ENCODE results near the gene SLCO3A1.

The SLCO3A1 gene

DNA sequence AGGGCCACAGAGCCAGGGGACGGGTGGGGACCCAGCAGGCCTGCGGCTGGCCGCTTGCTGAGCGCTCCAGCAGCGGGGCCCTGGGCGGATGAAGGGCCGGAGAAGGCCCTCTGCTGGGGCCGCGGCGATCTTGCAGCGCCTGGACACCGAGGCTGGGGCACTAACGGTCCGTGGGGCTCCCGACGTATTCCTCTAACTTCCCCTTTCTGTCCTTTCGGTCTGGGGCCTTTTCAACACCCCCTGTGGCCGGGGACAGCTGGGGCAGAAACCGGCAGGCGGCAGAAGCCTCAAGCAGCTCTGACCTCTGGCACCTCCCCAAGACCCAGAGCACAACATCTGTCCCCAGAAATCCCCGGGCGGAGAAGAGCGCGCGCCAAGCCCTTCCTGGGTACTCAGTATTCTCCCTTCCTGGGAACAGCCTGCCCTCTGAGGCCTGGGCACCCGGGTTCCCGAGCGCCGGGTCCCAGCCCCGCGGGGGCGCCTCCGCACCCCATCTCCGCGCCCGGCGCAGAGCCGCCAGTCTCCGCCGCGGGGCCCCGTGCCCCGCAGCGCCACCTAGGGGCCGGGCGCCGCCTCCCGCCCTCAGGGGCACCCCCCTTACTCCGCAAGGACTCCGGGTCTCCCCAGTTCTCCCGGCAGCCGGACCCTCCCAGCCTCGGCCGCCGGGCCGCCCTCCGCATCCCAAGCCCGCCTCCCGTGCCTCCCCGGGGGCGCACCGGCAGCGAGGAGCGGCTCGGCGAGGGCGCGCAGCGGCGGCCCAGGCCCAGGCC is 582 bp upstream of the SLCO3A1 start:
- DNase-seq, result peak; percentile 87
- Mint-ChIP-seq H3K36me3 (ENCODE audit: low read depth) (no peaks in the 10 kb centered on the region), H3K4me1 (ENCODE audit: low read depth) (peaks cover 59% of the 10 kb centered on the region), H3K27me3 (no peaks in the 10 kb centered on the region), H3K9me3 (peaks cover 2% of the 10 kb centered on the region), H3K27ac (peak overlapping the region; percentile 82), H3K4me3 (peak overlapping the region; percentile 80)

DNA sequence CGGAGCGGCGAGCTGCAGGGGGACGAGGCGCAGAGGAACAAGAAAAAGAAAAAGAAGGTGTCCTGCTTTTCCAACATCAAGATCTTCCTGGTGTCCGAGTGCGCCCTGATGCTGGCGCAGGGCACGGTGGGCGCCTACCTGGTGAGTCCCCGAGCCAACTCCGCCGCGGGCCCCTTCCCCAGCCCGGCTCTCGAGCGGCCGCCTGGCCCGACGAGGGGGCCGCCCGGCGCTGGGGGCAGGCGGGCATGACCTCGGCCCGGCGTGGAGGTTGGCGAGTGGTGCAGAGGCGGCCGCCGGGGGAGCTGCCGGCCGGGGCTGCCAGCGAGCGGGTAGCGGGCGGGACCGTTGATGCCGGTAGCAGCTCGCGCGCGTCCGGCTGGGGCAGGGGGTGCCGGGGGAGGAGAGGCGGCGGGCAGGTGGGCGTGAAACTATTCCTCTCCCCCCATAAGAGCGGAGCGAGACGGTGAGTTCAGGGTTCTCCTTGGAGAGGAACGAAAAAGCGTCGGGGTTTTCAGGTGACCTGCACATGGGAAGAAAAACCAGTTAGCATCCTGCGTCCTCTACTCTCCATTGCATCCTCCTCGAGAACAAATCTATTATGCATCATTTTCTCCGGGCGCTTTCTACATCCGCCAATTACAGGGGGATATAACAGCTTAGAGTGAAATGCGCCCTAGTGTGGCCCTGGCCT is 585 bp downstream of the SLCO3A1 start:
- peaks cover 71% of the 10 kb centered on the region for H3K4me1 Mint-ChIP-seq (ENCODE audit: low read depth)
- no peaks in the 10 kb centered on the region for H3K27me3 Mint-ChIP-seq

DNA sequence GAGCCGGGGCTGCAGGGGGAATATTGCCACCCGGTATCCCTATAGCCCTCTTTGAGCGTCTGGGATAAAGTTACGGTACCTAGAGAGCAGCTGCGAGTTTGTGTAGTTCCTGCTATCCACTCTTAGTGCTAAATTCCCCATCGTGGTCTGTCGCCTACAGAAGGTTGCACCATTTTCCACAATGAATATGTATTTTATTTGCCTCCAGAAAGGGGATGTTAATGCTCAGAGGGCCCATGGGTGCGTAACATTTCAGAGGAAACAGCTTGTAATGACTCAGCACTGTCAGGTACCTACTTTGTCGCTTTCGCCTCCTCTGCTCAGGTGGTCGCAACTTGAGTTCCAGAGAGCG is 1.1 kb downstream of the SLCO3A1 start:
- H3K9me3 Mint-ChIP-seq, result peaks cover 2% of the 10 kb centered on the region
- no peaks in the 10 kb centered on the region for H3K36me3 Mint-ChIP-seq (ENCODE audit: low read depth)
- DNase-seq, result no peak
- peak overlapping the region; percentile 75 for H3K4me3 Mint-ChIP-seq
- no peaks in the 10 kb centered on the region for H3K27me3 Mint-ChIP-seq
- H3K4me1 Mint-ChIP-seq (ENCODE audit: low read depth), result peaks cover 70% of the 10 kb centered on the region
- peak overlapping the region; percentile 79 for H3K27ac Mint-ChIP-seq

More for the DNA sequence above, 585 bp downstream of the SLCO3A1 start:
- Mint-ChIP-seq H3K4me3 (peak overlapping the region; percentile 75), H3K9me3 (peaks cover 2% of the 10 kb centered on the region), H3K36me3 (ENCODE audit: low read depth) (no peaks in the 10 kb centered on the region), H3K27ac (peak overlapping the region; percentile 79)
- DNase-seq, result peak; percentile 66

DNA sequence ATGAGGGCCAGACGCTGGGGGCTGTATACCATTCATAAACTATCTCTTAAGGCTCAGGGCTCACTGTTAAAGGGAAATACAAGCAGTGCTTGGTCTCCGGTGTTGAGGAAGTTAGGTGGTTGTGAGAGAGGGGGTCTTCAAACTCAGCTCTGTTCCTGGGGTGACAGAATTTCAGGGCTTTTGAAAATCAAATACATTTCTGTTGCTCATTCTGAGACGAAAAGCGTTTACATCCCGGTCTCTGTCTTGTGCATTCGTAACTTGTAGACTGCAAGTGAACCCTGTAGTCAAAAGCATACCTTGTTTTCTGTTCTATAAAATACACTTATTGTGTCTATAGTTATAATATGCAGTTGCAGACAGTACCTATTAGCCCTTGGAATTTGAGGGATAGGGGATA is 1.7 kb downstream of the SLCO3A1 start:
- no peak for DNase-seq
- Mint-ChIP-seq H3K4me3 (peak overlapping the region; percentile 75), H3K4me1 (ENCODE audit: low read depth) (peaks cover 70% of the 10 kb centered on the region), H3K36me3 (ENCODE audit: low read depth) (no peaks in the 10 kb centered on the region), H3K27ac (peak overlapping the region; percentile 79), H3K9me3 (no peaks in the 10 kb centered on the region), H3K27me3 (no peaks in the 10 kb centered on the region)

GRCh38 chr15:91855684-91856489 is 2.4 kb downstream of the SLCO3A1 start:
- Mint-ChIP-seq H3K36me3 (ENCODE audit: low read depth) (no peaks in the 10 kb centered on the region), H3K4me3 (no peak overlapping the region), H3K27ac (peak overlapping the region; percentile 18), H3K27me3 (no peaks in the 10 kb centered on the region), H3K9me3 (no peaks in the 10 kb centered on the region), H3K4me1 (ENCODE audit: low read depth) (peaks cover 74% of the 10 kb centered on the region)
- DNase-seq, result no peak

DNA sequence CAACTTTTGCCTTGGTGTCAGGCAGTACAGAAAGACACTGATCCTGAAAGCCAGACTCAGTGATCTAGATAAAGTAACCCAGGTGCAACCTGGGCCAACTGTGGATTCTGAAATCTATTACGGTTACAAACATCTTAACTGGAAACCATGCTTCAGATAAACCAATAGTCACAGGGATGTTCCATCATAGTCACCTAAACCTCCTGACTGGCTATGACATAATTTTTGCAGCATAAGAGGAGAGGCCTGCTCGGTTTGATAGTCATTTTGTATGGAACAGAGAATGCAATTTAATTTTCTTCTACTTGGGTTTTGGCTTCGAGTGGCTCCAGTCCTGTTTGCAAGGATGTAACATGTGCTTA is 3.7 kb downstream of the SLCO3A1 start:
- peak overlapping the region; percentile 71 for H3K27ac Mint-ChIP-seq

GRCh38 chr15:91857772-91858171 is 4.3 kb downstream of the SLCO3A1 start:
- H3K27ac Mint-ChIP-seq, result peak overlapping the region; percentile 71
- no peaks in the 10 kb centered on the region for H3K9me3 Mint-ChIP-seq
- H3K4me3 Mint-ChIP-seq, result no peak overlapping the region
- no peak for DNase-seq
- H3K27me3 Mint-ChIP-seq, result no peaks in the 10 kb centered on the region
- peaks cover 72% of the 10 kb centered on the region for H3K4me1 Mint-ChIP-seq (ENCODE audit: low read depth)
- no peaks in the 10 kb centered on the region for H3K36me3 Mint-ChIP-seq (ENCODE audit: low read depth)

More for the DNA sequence above, 3.7 kb downstream of the SLCO3A1 start:
- Mint-ChIP-seq H3K27me3 (no peaks in the 10 kb centered on the region), H3K4me3 (no peak overlapping the region), H3K36me3 (ENCODE audit: low read depth) (no peaks in the 10 kb centered on the region), H3K9me3 (no peaks in the 10 kb centered on the region), H3K4me1 (ENCODE audit: low read depth) (peaks cover 72% of the 10 kb centered on the region)
- DNase-seq, result no peak

DNA sequence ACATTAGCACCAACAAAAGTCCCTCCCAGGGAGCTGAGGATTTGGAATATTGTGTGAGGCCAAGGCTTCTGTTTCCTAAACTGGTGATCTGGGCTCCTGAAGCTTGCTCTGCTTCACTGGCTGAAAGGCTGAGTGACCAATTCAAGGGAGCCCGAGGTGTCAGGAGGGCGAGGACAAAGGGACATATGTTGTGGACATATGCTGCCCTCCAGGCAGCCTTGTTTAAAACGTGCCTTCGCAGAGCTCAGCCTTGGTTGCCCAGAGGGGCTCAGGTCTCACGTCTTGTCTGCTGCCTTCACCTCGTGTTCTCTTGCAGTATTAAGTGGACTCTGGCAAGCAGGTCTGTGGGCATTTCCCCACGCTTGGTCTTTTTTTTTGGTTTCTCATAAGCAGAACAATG is 7.0 kb downstream of the SLCO3A1 start:
- peaks cover 80% of the 10 kb centered on the region for H3K4me1 Mint-ChIP-seq (ENCODE audit: low read depth)
- no peaks in the 10 kb centered on the region for H3K27me3 Mint-ChIP-seq
- no peak for DNase-seq
- no peaks in the 10 kb centered on the region for H3K36me3 Mint-ChIP-seq (ENCODE audit: low read depth)
- H3K9me3 Mint-ChIP-seq, result no peaks in the 10 kb centered on the region
- H3K27ac Mint-ChIP-seq, result no peak overlapping the region
- no peak overlapping the region for H3K4me3 Mint-ChIP-seq

- H3K9me3 Mint-ChIP-seq, result no peaks in the 10 kb centered on the region
- H3K36me3 Mint-ChIP-seq (ENCODE audit: low read depth), result no peaks in the 10 kb centered on the region
- DNase-seq, result no peak
- no peak overlapping the region for H3K27ac Mint-ChIP-seq
- no peaks in the 10 kb centered on the region for H3K27me3 Mint-ChIP-seq
- no peak overlapping the region for H3K4me3 Mint-ChIP-seq
- peaks cover 81% of the 10 kb centered on the region for H3K4me1 Mint-ChIP-seq (ENCODE audit: low read depth)
Observed at GRCh38 chr15:91861223-91861622, 7.7 kb downstream of the SLCO3A1 start.

GRCh38 chr15:91862891-91863504 is 9.5 kb downstream of the SLCO3A1 start:
- Mint-ChIP-seq H3K4me3 (no peak overlapping the region), H3K36me3 (ENCODE audit: low read depth) (no peaks in the 10 kb centered on the region), H3K27ac (no peak overlapping the region), H3K4me1 (ENCODE audit: low read depth) (peaks cover 80% of the 10 kb centered on the region), H3K9me3 (no peaks in the 10 kb centered on the region), H3K27me3 (no peaks in the 10 kb centered on the region)
- no peak for DNase-seq

DNA sequence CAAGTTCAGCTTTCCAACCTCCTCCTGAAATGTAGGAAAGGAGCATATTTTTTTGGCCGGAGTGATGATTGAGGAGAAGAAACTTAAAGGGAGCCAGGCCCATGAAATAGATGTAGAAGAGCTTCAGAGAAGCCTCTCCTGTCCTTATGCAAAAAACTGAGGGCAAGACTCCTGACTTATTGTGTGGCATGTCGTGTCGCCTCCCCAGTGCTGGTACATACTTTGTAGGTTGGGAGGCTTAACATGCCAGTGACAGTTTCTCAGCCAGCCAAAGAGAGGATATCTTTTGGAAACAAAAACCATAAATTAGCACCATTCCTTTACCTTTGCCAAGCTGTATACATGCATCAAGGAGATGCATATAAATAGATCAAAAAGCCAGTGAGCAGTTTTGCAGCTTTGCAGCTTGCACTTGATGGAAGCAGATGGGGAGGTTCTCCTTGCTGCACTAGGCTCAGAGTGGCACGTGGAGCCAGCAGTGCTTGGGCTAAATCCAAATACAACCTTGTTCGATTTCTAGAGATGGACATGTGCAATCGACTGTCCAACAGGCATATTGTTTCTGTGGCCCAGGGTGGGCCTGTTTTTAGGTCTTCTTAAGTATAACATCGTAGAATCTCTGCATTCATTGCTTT is 10.2 kb downstream of the SLCO3A1 start:
- no peaks in the 10 kb centered on the region for H3K36me3 Mint-ChIP-seq (ENCODE audit: low read depth)
- H3K4me1 Mint-ChIP-seq (ENCODE audit: low read depth), result peaks cover 78% of the 10 kb centered on the region
- H3K27ac Mint-ChIP-seq, result no peak overlapping the region
- no peaks in the 10 kb centered on the region for H3K9me3 Mint-ChIP-seq
- no peak overlapping the region for H3K4me3 Mint-ChIP-seq
- DNase-seq, result no peak
- no peaks in the 10 kb centered on the region for H3K27me3 Mint-ChIP-seq

DNA sequence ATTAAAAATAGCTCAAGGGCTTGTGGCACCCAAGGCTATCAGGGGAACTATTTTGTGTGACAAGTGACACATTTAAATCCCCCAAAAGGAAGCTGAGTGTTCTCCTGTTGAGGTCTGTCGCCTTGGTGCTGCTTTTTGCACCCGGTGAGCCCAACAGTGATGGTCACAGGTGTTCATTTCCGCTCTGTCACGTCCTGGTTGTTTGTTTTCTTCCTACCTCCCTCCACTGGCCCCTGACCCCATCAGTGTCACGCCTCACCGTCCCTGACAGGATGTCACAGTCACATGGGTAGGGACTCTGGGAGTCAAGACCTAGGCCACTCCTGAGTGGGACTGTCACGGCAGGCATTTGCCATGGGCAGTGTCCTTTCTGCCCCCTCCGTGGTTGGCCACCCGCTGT is 11.2 kb downstream of the SLCO3A1 start:
- DNase-seq, result no peak
- Mint-ChIP-seq H3K36me3 (ENCODE audit: low read depth) (no peaks in the 10 kb centered on the region), H3K27me3 (peaks cover 3% of the 10 kb centered on the region), H3K4me3 (no peak overlapping the region), H3K4me1 (ENCODE audit: low read depth) (peaks cover 73% of the 10 kb centered on the region), H3K27ac (no peak overlapping the region), H3K9me3 (no peaks in the 10 kb centered on the region)

- no peak for DNase-seq
- no peaks in the 10 kb centered on the region for H3K36me3 Mint-ChIP-seq (ENCODE audit: low read depth)
- H3K4me3 Mint-ChIP-seq, result no peak overlapping the region
- peaks cover 5% of the 10 kb centered on the region for H3K27me3 Mint-ChIP-seq
- peaks cover 74% of the 10 kb centered on the region for H3K4me1 Mint-ChIP-seq (ENCODE audit: low read depth)
- no peaks in the 10 kb centered on the region for H3K9me3 Mint-ChIP-seq
- H3K27ac Mint-ChIP-seq, result no peak overlapping the region
Observed at GRCh38 chr15:91865486-91865885, 12.0 kb downstream of the SLCO3A1 start.

DNA sequence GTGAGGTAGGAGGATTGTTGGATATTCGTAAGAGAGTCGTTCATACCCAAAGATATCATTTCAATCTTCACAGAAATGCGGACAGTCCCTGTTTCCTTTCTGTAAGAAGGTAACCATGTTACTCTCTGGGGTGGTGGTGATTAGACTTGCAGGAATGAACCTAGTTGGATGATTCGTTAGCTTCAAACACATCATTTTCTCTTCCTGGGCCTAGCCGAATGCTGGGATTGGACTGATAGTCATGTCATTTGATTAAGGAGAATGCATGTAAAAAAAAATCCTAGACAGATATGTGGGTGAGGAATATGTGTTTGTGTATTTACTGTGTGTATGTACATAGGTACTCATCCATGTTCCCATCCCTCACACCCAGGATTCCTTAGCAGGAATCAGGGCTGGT is 12.4 kb downstream of the SLCO3A1 start:
- H3K27me3 Mint-ChIP-seq, result peaks cover 5% of the 10 kb centered on the region
- DNase-seq, result no peak
- no peaks in the 10 kb centered on the region for H3K9me3 Mint-ChIP-seq
- no peaks in the 10 kb centered on the region for H3K36me3 Mint-ChIP-seq (ENCODE audit: low read depth)
- no peak overlapping the region for H3K27ac Mint-ChIP-seq
- no peak overlapping the region for H3K4me3 Mint-ChIP-seq
- H3K4me1 Mint-ChIP-seq (ENCODE audit: low read depth), result peaks cover 75% of the 10 kb centered on the region
